Liver (tissue), 9 donors: ENCODE results near the gene HK2. TPM values are rescaled to one million over a fixed set of nuclear protein-coding genes. Genes with fewer than 3 reads are reported as not detected.

Experiments
- DNase-seq: peaks from one replicate; pipeline ENCODE4 v3.0.0-alpha.2; 2017; ENCODE audit warnings: low spot score
- H3K27ac ChIP-seq, 2 donors: one replicate each; pipeline ENCODE4 v1.7.0; 2013; ENCODE audit warnings: inconsistent platforms in 2 of 2, low read length in 2 of 2, control low read depth in 1 of 2, low read depth in 1 of 2, mild to moderate bottlenecking in 1 of 2
- H3K27me3 ChIP-seq, 4 donors: one replicate each; pipeline versions ENCODE4 v1.6.1 to v1.7.0; 2013; ENCODE audit warnings: low read length in 3 of 4, inconsistent platforms in 1 of 4, mild to moderate bottlenecking in 1 of 4, moderate library complexity in 1 of 4; ENCODE audit not compliant: control insufficient read depth in 4 of 4, insufficient read depth in 4 of 4
- H3K36me3 ChIP-seq, 4 donors: one replicate each; pipeline versions ENCODE4 v1.6.1 to v1.7.0; 2013; ENCODE audit warnings: low read length in 3 of 4, mild to moderate bottlenecking in 3 of 4, low read depth in 1 of 4, moderate library complexity in 1 of 4; ENCODE audit not compliant: control insufficient read depth in 4 of 4, insufficient read depth in 3 of 4
- H3K4me1 ChIP-seq, 4 donors: one replicate each; pipeline versions ENCODE4 v1.6.1 to v1.7.0; 2013; ENCODE audit warnings: low read length in 3 of 4, mild to moderate bottlenecking in 3 of 4, moderate library complexity in 1 of 4; ENCODE audit not compliant: control insufficient read depth in 4 of 4, insufficient read depth in 4 of 4
- H3K4me3 ChIP-seq, 3 donors: one replicate each; pipeline versions ENCODE4 v1.6.1 to v1.7.0; 2013; ENCODE audit warnings: low read length in 3 of 3, control low read depth in 1 of 3, low read depth in 1 of 3, mild to moderate bottlenecking in 1 of 3
- H3K9ac ChIP-seq, 2 donors: one replicate each; pipeline ENCODE4 v1.7.0; 2013; ENCODE audit warnings: low read length in 2 of 2, mild to moderate bottlenecking in 2 of 2, moderate library complexity in 2 of 2, control low read depth in 1 of 2, low read depth in 1 of 2
- H3K9me3 ChIP-seq, 4 donors: one replicate each; pipeline versions ENCODE4 v1.6.1 to v1.7.0; 2013; ENCODE audit warnings: low read length in 3 of 4; ENCODE audit not compliant: control insufficient read depth in 4 of 4
- ATF3 ChIP-seq: IDR thresholded peaks from 2 replicates; pipeline ENCODE4 v1.6.1; 2016; ENCODE audit warnings: antibody characterized with exemption
- CTCF ChIP-seq: fragments of 150-350 bp; IDR thresholded peaks from 2 replicates; pipeline ENCODE4 v1.5.1; 2017; ENCODE audit warnings: improper control_type of control experiment, low read depth, low read length; ENCODE audit not compliant: missing input control
- EGR1 ChIP-seq, 2 donors: IDR thresholded peaks; 2 replicates each; pipeline ENCODE4 v1.6.1; 2016 to 2018; ENCODE audit warnings: antibody characterized with exemption in 2 of 2, low read depth in 2 of 2
- FOXA1 ChIP-seq: IDR thresholded peaks from 2 replicates; pipeline ENCODE4 v1.6.1; 2016; ENCODE audit warnings: antibody characterized with exemption
- FOXA2 ChIP-seq: IDR thresholded peaks from 2 replicates; pipeline ENCODE4 v1.6.1; 2016; ENCODE audit warnings: antibody characterized with exemption
- HNF4A ChIP-seq, 2 donors: conservative IDR thresholded peaks; 2 replicates each; pipeline ENCODE4 v1.6.1; 2016; ENCODE audit warnings: antibody characterized with exemption in 2 of 2, mild to moderate bottlenecking in 2 of 2
- HNF4G ChIP-seq: IDR thresholded peaks from 2 replicates; pipeline ENCODE4 v1.6.1; 2016; ENCODE audit warnings: antibody characterized with exemption
- JUND ChIP-seq, 2 donors: IDR thresholded peaks; 2 replicates each; pipeline ENCODE4 v1.6.1; 2016; ENCODE audit warnings: antibody characterized with exemption in 2 of 2
- MAX ChIP-seq: IDR thresholded peaks from 2 replicates; pipeline ENCODE4 v1.6.1; 2016; ENCODE audit warnings: antibody characterized with exemption
- RAD21 ChIP-seq, 2 donors: IDR thresholded peaks; 2 replicates each; pipeline ENCODE4 v1.6.1; 2016; ENCODE audit warnings: antibody characterized with exemption in 2 of 2, mild to moderate bottlenecking in 2 of 2
- REST ChIP-seq: IDR thresholded peaks from 2 replicates; pipeline ENCODE4 v1.6.1; 2016; ENCODE audit warnings: antibody characterized with exemption, mild to moderate bottlenecking
- RXRA ChIP-seq, 2 donors: IDR thresholded peaks; 2 replicates each; pipeline ENCODE4 v1.6.1; 2017 to 2018; ENCODE audit warnings: antibody characterized with exemption in 2 of 2, mild to moderate bottlenecking in 1 of 2
- SP1 ChIP-seq: IDR thresholded peaks from 2 replicates; pipeline ENCODE4 v1.6.1; 2018; ENCODE audit warnings: antibody characterized with exemption, mild to moderate bottlenecking
- TAF1 ChIP-seq: conservative IDR thresholded peaks from 2 replicates; pipeline ENCODE4 v1.6.1; 2016; ENCODE audit warnings: antibody characterized with exemption, mild to moderate bottlenecking
- YY1 ChIP-seq: IDR thresholded peaks from 2 replicates; pipeline ENCODE4 v1.6.1; 2016; ENCODE audit warnings: antibody characterized with exemption, mild to moderate bottlenecking
- ZBTB33 ChIP-seq: IDR thresholded peaks from 2 replicates; pipeline ENCODE4 v1.6.1; 2016; ENCODE audit warnings: antibody characterized with exemption
- WGBS: extraction: QIAGEN DNeasy Blood & Tissue Kit; methylation state at CpG from one replicate; pipeline ENCODE4 v1.1.7; 2013; 5-methylcytosine and 5-hydroxymethylcytosine counted together
- polyA plus RNA-seq, 2 donors: library from polyadenylated mRNA; stranded (reverse) in 1 of 2; unstranded in 1 of 2; fragments of 200-250 nt in 1 of 2; fragments of >200 nt in 1 of 2; fragmentation: Nextera tagmentation in 1 of 2; extraction: Ambion mirVana in 1 of 2; gene quantifications; one replicate each; pipeline versions ENCODE4 v1.2.1 to v1.2.3, GENCODE V29; 2013 to 2015
- total RNA-seq, 2 donors: library from RNA; depleted of rRNA; stranded (reverse); fragments of >200 nt; gene quantifications; one replicate each; pipeline ENCODE4 v1.2.3, GENCODE V29; 2014
- donor health status: healthy.
- donor health status: healthy.
- donor health status: healthy.
- donor health status: healthy.
- donor health status: healthy.

The HK2 gene
- total and polyA plus RNA-seq, 4 donors, result 0.21 to 3.5 (median 1.0) TPM

GRCh38 chr2:74857215-74857614 lies 23.3 kb downstream of the HK2 start:
- WGBS, result 96% methylated on average over 4 of the region's 4 CpGs
- Histone ChIP-seq H3K4me3 (no peak overlapping the region), H3K9me3 (no peaks in the 10 kb centered on the region), H3K27ac (no peak overlapping the region), H3K9ac (no peak overlapping the region), H3K36me3 (no peaks in the 10 kb centered on the region), H3K4me1 (no peaks in the 10 kb centered on the region), H3K27me3 (no peaks in the 10 kb centered on the region)
- no peak for DNase-seq
- TF ChIP-seq RXRA (IDR thresholded peaks at IDR 0.05) (no peak), ATF3 (no peak), MAX (no peak), RAD21 (IDR thresholded peaks at IDR 0.05) (no peak), HNF4A (conservative IDR thresholded peaks at IDR 0.05) (no peak), FOXA2 (no peak), TAF1 (no peak), FOXA1 (no peak), EGR1 (IDR thresholded peaks at IDR 0.05; ENCODE audit: low read depth in 2 of 2) (no peak), HNF4G (no peak), JUND (IDR thresholded peaks at IDR 0.05) (no peak), YY1 (no peak), ZBTB33 (no peak), REST (no peak), CTCF (no peak), SP1 (no peak)

GRCh38 chr2:74857725-74858124 lies 23.8 kb downstream of the HK2 start:
- Histone ChIP-seq H3K4me3 (no peak overlapping the region), H3K36me3 (no peaks in the 10 kb centered on the region), H3K4me1 (no peaks in the 10 kb centered on the region), H3K9ac (no peak overlapping the region), H3K27me3 (no peaks in the 10 kb centered on the region), H3K9me3 (no peaks in the 10 kb centered on the region), H3K27ac (no peak overlapping the region)
- 94% methylated on average over 8 of the region's 8 CpGs for WGBS
- DNase-seq, result no peak
- TF ChIP-seq MAX, result no peak
- TF ChIP-seq RXRA (IDR thresholded peaks at IDR 0.05), result no peak
- no peak for TF ChIP-seq EGR1 (IDR thresholded peaks at IDR 0.05; ENCODE audit: low read depth in 2 of 2)
